Measurements from ENCODE around the gene PAGE2.
"Not testable (repeated sequence)": the region's sequence is repeated elsewhere in the genome, so short reads cannot be mapped to it uniquely, and the experiment has no call there.

The PAGE2 gene

GRCh38 chrX:55127692-55128091, 38.9 kb downstream of the PAGE2 start:
- no peak for DNase-seq

GRCh38 chrX:55129361-55129760, 40.5 kb downstream of the PAGE2 start:
- no peak for DNase-seq

GRCh38 chrX:55130481-55130880, 41.7 kb downstream of the PAGE2 start:
- DNase-seq: no peak

- no peak for DNase-seq
Measured at GRCh38 chrX:55132416-55132815, 43.6 kb downstream of the PAGE2 start.

- DNase-seq: no peak
Measured at GRCh38 chrX:55135171-55135570, 46.4 kb downstream of the PAGE2 start.

- DNase-seq: not testable (repeated sequence)
Measured at GRCh38 chrX:55140800-55141199, 52.0 kb downstream of the PAGE2 start.

Measured in KG1 (cell line).